ENCODE data around the gene UGCG. TPM values are rescaled to one million over a fixed set of nuclear protein-coding genes. Genes with fewer than 3 reads are reported as not detected.

Gene UGCG
- total and polyA plus RNA-seq, 2 of the 8 experiments (the other 6 are each of a cell fraction or from before 2014, with no cell fraction given), result 14.9 to 34.0 TPM

DNA sequence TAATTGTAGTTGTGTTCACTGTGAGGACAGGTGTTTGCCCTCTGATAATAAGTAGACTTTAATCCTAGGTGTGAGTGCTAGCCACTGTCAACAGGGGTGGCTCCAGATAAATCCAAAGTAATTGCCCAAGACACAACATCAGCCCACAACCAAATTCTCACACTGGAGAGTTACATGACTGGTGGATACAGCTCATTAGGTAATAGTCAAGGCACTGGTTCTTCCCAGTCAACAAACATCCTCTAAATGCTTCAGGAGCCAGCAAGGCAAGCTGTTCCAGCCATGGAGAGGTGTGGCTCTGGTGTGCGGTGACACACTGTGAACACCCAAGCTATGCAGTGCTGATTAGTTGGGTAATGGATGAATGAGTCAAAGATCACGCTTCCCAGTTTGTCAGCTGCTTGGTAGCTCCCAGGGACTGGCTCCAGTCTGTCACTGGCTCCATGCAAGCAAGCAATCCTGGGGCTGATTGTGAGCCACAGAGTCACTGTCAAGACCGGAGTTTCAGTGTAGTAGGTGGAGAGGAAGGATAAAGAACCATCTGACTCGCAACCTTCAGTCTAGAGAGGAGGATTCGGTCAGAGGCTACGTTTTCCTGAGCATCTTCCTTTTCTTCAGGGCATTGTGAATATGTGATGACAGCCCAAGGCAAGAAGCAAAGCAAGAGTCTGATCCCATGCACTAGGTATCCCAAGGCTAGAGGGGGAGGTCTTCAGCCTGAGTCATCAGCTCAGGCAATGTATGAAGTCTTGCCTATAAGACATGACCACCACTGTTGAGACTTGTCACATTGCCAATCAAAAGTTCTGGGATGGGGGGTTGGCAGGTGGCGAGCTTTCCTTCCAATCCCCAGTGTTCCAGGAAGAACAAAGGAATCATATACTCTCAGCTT, 63.1 kb downstream of the UGCG start (continued):
- TF ChIP-seq, protein P1, sequence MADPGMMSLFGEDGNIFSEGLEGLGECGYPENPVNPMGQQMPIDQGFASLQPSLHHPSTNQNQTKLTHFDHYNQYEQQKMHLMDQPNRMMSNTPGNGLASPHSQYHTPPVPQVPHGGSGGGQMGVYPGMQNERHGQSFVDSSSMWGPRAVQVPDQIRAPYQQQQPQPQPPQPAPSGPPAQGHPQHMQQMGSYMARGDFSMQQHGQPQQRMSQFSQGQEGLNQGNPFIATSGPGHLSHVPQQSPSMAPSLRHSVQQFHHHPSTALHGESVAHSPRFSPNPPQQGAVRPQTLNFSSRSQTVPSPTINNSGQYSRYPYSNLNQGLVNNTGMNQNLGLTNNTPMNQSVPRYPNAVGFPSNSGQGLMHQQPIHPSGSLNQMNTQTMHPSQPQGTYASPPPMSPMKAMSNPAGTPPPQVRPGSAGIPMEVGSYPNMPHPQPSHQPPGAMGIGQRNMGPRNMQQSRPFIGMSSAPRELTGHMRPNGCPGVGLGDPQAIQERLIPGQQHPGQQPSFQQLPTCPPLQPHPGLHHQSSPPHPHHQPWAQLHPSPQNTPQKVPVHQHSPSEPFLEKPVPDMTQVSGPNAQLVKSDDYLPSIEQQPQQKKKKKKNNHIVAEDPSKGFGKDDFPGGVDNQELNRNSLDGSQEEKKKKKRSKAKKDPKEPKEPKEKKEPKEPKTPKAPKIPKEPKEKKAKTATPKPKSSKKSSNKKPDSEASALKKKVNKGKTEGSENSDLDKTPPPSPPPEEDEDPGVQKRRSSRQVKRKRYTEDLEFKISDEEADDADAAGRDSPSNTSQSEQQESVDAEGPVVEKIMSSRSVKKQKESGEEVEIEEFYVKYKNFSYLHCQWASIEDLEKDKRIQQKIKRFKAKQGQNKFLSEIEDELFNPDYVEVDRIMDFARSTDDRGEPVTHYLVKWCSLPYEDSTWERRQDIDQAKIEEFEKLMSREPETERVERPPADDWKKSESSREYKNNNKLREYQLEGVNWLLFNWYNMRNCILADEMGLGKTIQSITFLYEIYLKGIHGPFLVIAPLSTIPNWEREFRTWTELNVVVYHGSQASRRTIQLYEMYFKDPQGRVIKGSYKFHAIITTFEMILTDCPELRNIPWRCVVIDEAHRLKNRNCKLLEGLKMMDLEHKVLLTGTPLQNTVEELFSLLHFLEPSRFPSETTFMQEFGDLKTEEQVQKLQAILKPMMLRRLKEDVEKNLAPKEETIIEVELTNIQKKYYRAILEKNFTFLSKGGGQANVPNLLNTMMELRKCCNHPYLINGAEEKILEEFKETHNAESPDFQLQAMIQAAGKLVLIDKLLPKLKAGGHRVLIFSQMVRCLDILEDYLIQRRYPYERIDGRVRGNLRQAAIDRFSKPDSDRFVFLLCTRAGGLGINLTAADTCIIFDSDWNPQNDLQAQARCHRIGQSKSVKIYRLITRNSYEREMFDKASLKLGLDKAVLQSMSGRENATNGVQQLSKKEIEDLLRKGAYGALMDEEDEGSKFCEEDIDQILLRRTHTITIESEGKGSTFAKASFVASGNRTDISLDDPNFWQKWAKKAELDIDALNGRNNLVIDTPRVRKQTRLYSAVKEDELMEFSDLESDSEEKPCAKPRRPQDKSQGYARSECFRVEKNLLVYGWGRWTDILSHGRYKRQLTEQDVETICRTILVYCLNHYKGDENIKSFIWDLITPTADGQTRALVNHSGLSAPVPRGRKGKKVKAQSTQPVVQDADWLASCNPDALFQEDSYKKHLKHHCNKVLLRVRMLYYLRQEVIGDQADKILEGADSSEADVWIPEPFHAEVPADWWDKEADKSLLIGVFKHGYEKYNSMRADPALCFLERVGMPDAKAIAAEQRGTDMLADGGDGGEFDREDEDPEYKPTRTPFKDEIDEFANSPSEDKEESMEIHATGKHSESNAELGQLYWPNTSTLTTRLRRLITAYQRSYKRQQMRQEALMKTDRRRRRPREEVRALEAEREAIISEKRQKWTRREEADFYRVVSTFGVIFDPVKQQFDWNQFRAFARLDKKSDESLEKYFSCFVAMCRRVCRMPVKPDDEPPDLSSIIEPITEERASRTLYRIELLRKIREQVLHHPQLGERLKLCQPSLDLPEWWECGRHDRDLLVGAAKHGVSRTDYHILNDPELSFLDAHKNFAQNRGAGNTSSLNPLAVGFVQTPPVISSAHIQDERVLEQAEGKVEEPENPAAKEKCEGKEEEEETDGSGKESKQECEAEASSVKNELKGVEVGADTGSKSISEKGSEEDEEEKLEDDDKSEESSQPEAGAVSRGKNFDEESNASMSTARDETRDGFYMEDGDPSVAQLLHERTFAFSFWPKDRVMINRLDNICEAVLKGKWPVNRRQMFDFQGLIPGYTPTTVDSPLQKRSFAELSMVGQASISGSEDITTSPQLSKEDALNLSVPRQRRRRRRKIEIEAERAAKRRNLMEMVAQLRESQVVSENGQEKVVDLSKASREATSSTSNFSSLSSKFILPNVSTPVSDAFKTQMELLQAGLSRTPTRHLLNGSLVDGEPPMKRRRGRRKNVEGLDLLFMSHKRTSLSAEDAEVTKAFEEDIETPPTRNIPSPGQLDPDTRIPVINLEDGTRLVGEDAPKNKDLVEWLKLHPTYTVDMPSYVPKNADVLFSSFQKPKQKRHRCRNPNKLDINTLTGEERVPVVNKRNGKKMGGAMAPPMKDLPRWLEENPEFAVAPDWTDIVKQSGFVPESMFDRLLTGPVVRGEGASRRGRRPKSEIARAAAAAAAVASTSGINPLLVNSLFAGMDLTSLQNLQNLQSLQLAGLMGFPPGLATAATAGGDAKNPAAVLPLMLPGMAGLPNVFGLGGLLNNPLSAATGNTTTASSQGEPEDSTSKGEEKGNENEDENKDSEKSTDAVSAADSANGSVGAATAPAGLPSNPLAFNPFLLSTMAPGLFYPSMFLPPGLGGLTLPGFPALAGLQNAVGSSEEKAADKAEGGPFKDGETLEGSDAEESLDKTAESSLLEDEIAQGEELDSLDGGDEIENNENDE (IDR thresholded peaks at IDR 0.05; ENCODE audit: insufficient replicate concordance, low read length), result no peak
- TF ChIP-seq SIN3A (conservative IDR thresholded peaks at IDR 0.05 in 1 of 2, IDR thresholded peaks at IDR 0.05 in 1 of 2; ENCODE audit: low read depth in 1 of 2, low read length in 2 of 2) (no peak), RFX5 (IDR thresholded peaks at IDR 0.05; ENCODE audit: borderline replicate concordance, low read depth, low read length) (no peak), SP1 (IDR thresholded peaks at IDR 0.05; ENCODE audit: low read depth, low read length) (no peak), TEAD4 (IDR thresholded peaks at IDR 0.05; ENCODE audit: low read depth, low read length) (no peak), CBX5 (IDR thresholded peaks at IDR 0.05; ENCODE audit: low read depth, low read length) (no peak)
- TF ChIP-seq, protein P2, sequence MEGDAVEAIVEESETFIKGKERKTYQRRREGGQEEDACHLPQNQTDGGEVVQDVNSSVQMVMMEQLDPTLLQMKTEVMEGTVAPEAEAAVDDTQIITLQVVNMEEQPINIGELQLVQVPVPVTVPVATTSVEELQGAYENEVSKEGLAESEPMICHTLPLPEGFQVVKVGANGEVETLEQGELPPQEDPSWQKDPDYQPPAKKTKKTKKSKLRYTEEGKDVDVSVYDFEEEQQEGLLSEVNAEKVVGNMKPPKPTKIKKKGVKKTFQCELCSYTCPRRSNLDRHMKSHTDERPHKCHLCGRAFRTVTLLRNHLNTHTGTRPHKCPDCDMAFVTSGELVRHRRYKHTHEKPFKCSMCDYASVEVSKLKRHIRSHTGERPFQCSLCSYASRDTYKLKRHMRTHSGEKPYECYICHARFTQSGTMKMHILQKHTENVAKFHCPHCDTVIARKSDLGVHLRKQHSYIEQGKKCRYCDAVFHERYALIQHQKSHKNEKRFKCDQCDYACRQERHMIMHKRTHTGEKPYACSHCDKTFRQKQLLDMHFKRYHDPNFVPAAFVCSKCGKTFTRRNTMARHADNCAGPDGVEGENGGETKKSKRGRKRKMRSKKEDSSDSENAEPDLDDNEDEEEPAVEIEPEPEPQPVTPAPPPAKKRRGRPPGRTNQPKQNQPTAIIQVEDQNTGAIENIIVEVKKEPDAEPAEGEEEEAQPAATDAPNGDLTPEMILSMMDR (IDR thresholded peaks at IDR 0.05; ENCODE audit: control extremely low read depth in 1 of 3, insufficient read depth in 1 of 3, low read depth in 1 of 3, low read length in 3 of 3), result no peak

All from H1 (cell line).